Trophoblast cell (in vitro differentiated cells and primary cell): Measurements from ENCODE around the gene TMEM213.
"Not testable (repeated sequence)": the region's sequence is repeated elsewhere in the genome, so short reads cannot be mapped to it uniquely, and the experiment has no call there.

ENCODE experiments used
- DNase-seq, 2 donors: peaks; one replicate each; pipeline ENCODE4 v3.0.0-alpha.2; 2016
- H2AFZ ChIP-seq: 2 replicates; pipeline ENCODE4 v1.6.1; 2013; ENCODE audit warnings: low read length, moderate library complexity, mild to moderate bottlenecking; ENCODE audit not compliant: insufficient read depth, poor library complexity
- H2AK5ac ChIP-seq: 2 replicates; pipeline ENCODE4 v1.6.1; 2013; ENCODE audit warnings: mild to moderate bottlenecking, low read length
- H2BK120ac ChIP-seq: 2 replicates; pipeline ENCODE4 v1.6.1; 2013; ENCODE audit warnings: low read length, mild to moderate bottlenecking, moderate library complexity; ENCODE audit not compliant: insufficient read depth, poor library complexity
- H2BK12ac ChIP-seq: 2 replicates; pipeline ENCODE4 v1.6.1; 2013; ENCODE audit warnings: mild to moderate bottlenecking, low read length, moderate library complexity
- H2BK5ac ChIP-seq: 2 replicates; pipeline ENCODE4 v1.6.1; 2013; ENCODE audit warnings: low read length, low read depth, moderate library complexity, mild to moderate bottlenecking; ENCODE audit not compliant: poor library complexity
- H3K14ac ChIP-seq: 2 replicates; pipeline ENCODE4 v1.6.1; 2013; ENCODE audit warnings: mild to moderate bottlenecking, low read length
- H3K18ac ChIP-seq: 2 replicates; pipeline ENCODE4 v1.6.1; 2013; ENCODE audit warnings: mild to moderate bottlenecking, low read length
- H3K23ac ChIP-seq: 2 replicates; pipeline ENCODE4 v1.6.1; 2013; ENCODE audit warnings: low read length
- H3K27ac ChIP-seq: 2 replicates; pipeline ENCODE4 v1.5.1; 2013; ENCODE audit warnings: low read depth, mild to moderate bottlenecking, inconsistent platforms, low read length, moderate library complexity
- H3K27me3 ChIP-seq: 2 replicates; pipeline ENCODE4 v1.6.1; 2013; ENCODE audit warnings: inconsistent platforms, mild to moderate bottlenecking, low read length, moderate library complexity; ENCODE audit not compliant: insufficient read depth
- H3K36me3 ChIP-seq, 2 experiments: 1 replicate in 1 of 2; 2 replicates in 1 of 2; pipeline ENCODE4 v1.6.1; 2013; ENCODE audit warnings: low read length in 2 of 2, mild to moderate bottlenecking in 2 of 2, moderate library complexity in 1 of 2; ENCODE audit not compliant: insufficient read depth in 2 of 2, control insufficient read depth in 1 of 2
- H3K4ac ChIP-seq: 2 replicates; pipeline ENCODE4 v1.6.1; 2013; ENCODE audit warnings: low read depth, mild to moderate bottlenecking, low read length, moderate library complexity
- H3K4me1 ChIP-seq, 2 experiments: 1 replicate in 1 of 2; 2 replicates in 1 of 2; pipeline ENCODE4 v1.6.1; 2013; ENCODE audit warnings: low read length in 2 of 2, mild to moderate bottlenecking in 2 of 2, moderate library complexity in 1 of 2; ENCODE audit not compliant: insufficient read depth in 2 of 2, control insufficient read depth in 1 of 2
- H3K4me2 ChIP-seq: 2 replicates; pipeline ENCODE4 v1.6.1; 2013; ENCODE audit warnings: inconsistent platforms, mild to moderate bottlenecking, low read length, moderate library complexity
- H3K4me3 ChIP-seq: 2 replicates; pipeline ENCODE4 v1.5.1; 2013; ENCODE audit warnings: mild to moderate bottlenecking, low read depth, low read length, inconsistent platforms
- H3K79me1 ChIP-seq: one replicate; pipeline ENCODE4 v1.6.1; 2013; ENCODE audit warnings: low read length
- H3K79me2 ChIP-seq: 2 replicates; pipeline ENCODE4 v1.6.1; 2013; ENCODE audit warnings: low read length, mild to moderate bottlenecking; ENCODE audit not compliant: control insufficient read depth, insufficient read depth, poor library complexity
- H3K9ac ChIP-seq: 2 replicates; pipeline ENCODE4 v1.6.1; 2013; ENCODE audit warnings: mild to moderate bottlenecking, low read length
- H3K9me3 ChIP-seq: 2 replicates; pipeline ENCODE4 v1.6.1; 2013; ENCODE audit warnings: low read depth, mild to moderate bottlenecking, control low read depth, inconsistent platforms, low read length; ENCODE audit not compliant: insufficient read depth
- H4K12ac ChIP-seq: 2 replicates; pipeline ENCODE4 v1.6.1; 2013; ENCODE audit warnings: low read depth, mild to moderate bottlenecking, low read length, moderate library complexity
- H4K8ac ChIP-seq: 2 replicates; pipeline ENCODE4 v1.6.1; 2013; ENCODE audit warnings: low read depth, mild to moderate bottlenecking, low read length, moderate library complexity
- H4K91ac ChIP-seq: one replicate; pipeline ENCODE4 v1.6.1; 2013; ENCODE audit warnings: low read depth, mild to moderate bottlenecking, low read length, moderate library complexity
- WGBS: extraction: QIAGEN DNeasy Blood & Tissue Kit; methylation state at CpG from one replicate; pipeline ENCODE4 v1.1.7; 2013; ENCODE audit warnings: missing lambda C conversion rate; ENCODE audit not compliant: insufficient read length, insufficient coverage; ENCODE audit errors: extremely low coverage; 5-methylcytosine and 5-hydroxymethylcytosine counted together

Gene TMEM213

GRCh38 chr7:138802706-138803105 is 4.9 kb downstream of the TMEM213 start:
- Histone ChIP-seq H3K4me1 (no peaks in the 10 kb centered on the region), H2BK5ac (no peak overlapping the region)

GRCh38 chr7:138804618-138805017 is 6.8 kb downstream of the TMEM213 start:
- Histone ChIP-seq H3K36me3 (no peaks in the 10 kb centered on the region), H3K9me3 (no peaks in the 10 kb centered on the region), H4K12ac (no peak overlapping the region), H3K23ac (no peak overlapping the region), H4K8ac (no peak overlapping the region), H2BK5ac (no peak overlapping the region), H3K14ac (no peak overlapping the region), H2BK120ac (no peak overlapping the region), H3K4me3 (no peak overlapping the region), H3K4me2 (no peak overlapping the region), H2BK12ac (no peak overlapping the region), H2AFZ (no peak overlapping the region), H2AK5ac (no peak overlapping the region), H3K4me1 (no peaks in the 10 kb centered on the region), H3K79me1 (no peaks in the 10 kb centered on the region), H3K4ac (no peak overlapping the region), H3K18ac (no peak overlapping the region), H4K91ac (no peak overlapping the region), H3K27ac (no peak overlapping the region), H3K27me3 (no peaks in the 10 kb centered on the region), H3K79me2 (no peaks in the 10 kb centered on the region), H3K9ac (no peak overlapping the region)
- DNase-seq, result no peak
- no CpG with 5 or more reads among the region's 1 CpG for WGBS

More at GRCh38 chr7:138802706-138803105, 4.9 kb downstream of the TMEM213 start:
- Histone ChIP-seq H3K79me2 (no peaks in the 10 kb centered on the region), H3K79me1 (no peaks in the 10 kb centered on the region), H3K36me3 (no peaks in the 10 kb centered on the region), H2BK12ac (no peak overlapping the region), H2BK120ac (no peak overlapping the region), H3K4me3 (no peak overlapping the region), H4K91ac (no peak overlapping the region), H3K4ac (no peak overlapping the region), H2AK5ac (no peak overlapping the region), H4K12ac (no peak overlapping the region), H3K27me3 (no peaks in the 10 kb centered on the region), H3K9ac (no peak overlapping the region), H3K9me3 (no peaks in the 10 kb centered on the region), H3K23ac (no peak overlapping the region), H3K14ac (no peak overlapping the region), H3K18ac (no peak overlapping the region), H2AFZ (no peak overlapping the region), H3K27ac (no peak overlapping the region), H3K4me2 (no peak overlapping the region), H4K8ac (no peak overlapping the region)
- no peak for DNase-seq
- no CpG with 5 or more reads among the region's 18 CpGs for WGBS

GRCh38 chr7:138809346-138809745 is 11.6 kb downstream of the TMEM213 start:
- H2AFZ ChIP-seq, result no peak overlapping the region
- no peak overlapping the region for H4K12ac ChIP-seq
- no peak overlapping the region for H3K4me2 ChIP-seq
- H3K27ac ChIP-seq, result no peak overlapping the region
- H3K4me1 ChIP-seq, result no peaks in the 10 kb centered on the region
- H2BK120ac ChIP-seq, result no peak overlapping the region
- H4K91ac ChIP-seq, result no peak overlapping the region
- no peak overlapping the region for H3K18ac ChIP-seq
- H3K14ac ChIP-seq, result no peak overlapping the region
- no peak overlapping the region for H3K23ac ChIP-seq
- DNase-seq, result no peak
- no peak overlapping the region for H2AK5ac ChIP-seq
- H3K27me3 ChIP-seq, result no peaks in the 10 kb centered on the region
- no peak overlapping the region for H3K9ac ChIP-seq
- no peaks in the 10 kb centered on the region for H3K79me1 ChIP-seq
- H3K4me3 ChIP-seq, result no peak overlapping the region
- no peak overlapping the region for H4K8ac ChIP-seq
- no peaks in the 10 kb centered on the region for H3K9me3 ChIP-seq
- no peak overlapping the region for H3K4ac ChIP-seq
- no peaks in the 10 kb centered on the region for H3K79me2 ChIP-seq
- WGBS, result no CpG with 5 or more reads among the region's 4 CpGs
- H2BK5ac ChIP-seq, result no peak overlapping the region
- no peaks in the 10 kb centered on the region for H3K36me3 ChIP-seq
- H2BK12ac ChIP-seq, result no peak overlapping the region

- H3K9me3 ChIP-seq, result not testable (repeated sequence)
- no CpG with 5 or more reads among the region's 2 CpGs for WGBS
These were observed 13.5 kb downstream of the TMEM213 start for GRCh38 chr7:138811327-138811726.

More at GRCh38 chr7:138811327-138811726, 13.5 kb downstream of the TMEM213 start:
- H3K4me1 ChIP-seq, H3K79me2 ChIP-seq, H3K9ac ChIP-seq, H3K14ac ChIP-seq, H4K8ac ChIP-seq, H2BK5ac ChIP-seq, H3K79me1 ChIP-seq, H3K4me2 ChIP-seq, H2AFZ ChIP-seq, H4K12ac ChIP-seq, H3K36me3 ChIP-seq, H4K91ac ChIP-seq, H3K27me3 ChIP-seq, H3K23ac ChIP-seq, DNase-seq, H3K4me3 ChIP-seq, H2BK12ac ChIP-seq, H2AK5ac ChIP-seq, H3K18ac ChIP-seq, H3K4ac ChIP-seq, H2BK120ac ChIP-seq, H3K27ac ChIP-seq: not testable (repeated sequence)
